ENCODE data around the gene FOXI2.

Gene FOXI2

GRCh38 chr10:127735723-127736221, 1.2 kb upstream of the FOXI2 start:
- no peaks in the 10 kb centered on the region for H3K36me3 Mint-ChIP-seq (ENCODE audit: low read depth)
- H3K27ac Mint-ChIP-seq: no peak overlapping the region
- H3K9me3 Mint-ChIP-seq: no peaks in the 10 kb centered on the region
- no peak overlapping the region for H3K4me3 Mint-ChIP-seq
- H3K4me1 Mint-ChIP-seq (ENCODE audit: low read depth): no peaks in the 10 kb centered on the region
- H3K27me3 Mint-ChIP-seq (ENCODE audit: low read depth): peaks cover 33% of the 10 kb centered on the region

GRCh38 chr10:127736222-127736914, 617 bp upstream of the FOXI2 start:
- Mint-ChIP-seq H3K27me3 (ENCODE audit: low read depth) (peaks cover 33% of the 10 kb centered on the region), H3K36me3 (ENCODE audit: low read depth) (no peaks in the 10 kb centered on the region), H3K9me3 (no peaks in the 10 kb centered on the region), H3K4me1 (ENCODE audit: low read depth) (no peaks in the 10 kb centered on the region), H3K4me3 (no peak overlapping the region), H3K27ac (no peak overlapping the region)

DNA sequence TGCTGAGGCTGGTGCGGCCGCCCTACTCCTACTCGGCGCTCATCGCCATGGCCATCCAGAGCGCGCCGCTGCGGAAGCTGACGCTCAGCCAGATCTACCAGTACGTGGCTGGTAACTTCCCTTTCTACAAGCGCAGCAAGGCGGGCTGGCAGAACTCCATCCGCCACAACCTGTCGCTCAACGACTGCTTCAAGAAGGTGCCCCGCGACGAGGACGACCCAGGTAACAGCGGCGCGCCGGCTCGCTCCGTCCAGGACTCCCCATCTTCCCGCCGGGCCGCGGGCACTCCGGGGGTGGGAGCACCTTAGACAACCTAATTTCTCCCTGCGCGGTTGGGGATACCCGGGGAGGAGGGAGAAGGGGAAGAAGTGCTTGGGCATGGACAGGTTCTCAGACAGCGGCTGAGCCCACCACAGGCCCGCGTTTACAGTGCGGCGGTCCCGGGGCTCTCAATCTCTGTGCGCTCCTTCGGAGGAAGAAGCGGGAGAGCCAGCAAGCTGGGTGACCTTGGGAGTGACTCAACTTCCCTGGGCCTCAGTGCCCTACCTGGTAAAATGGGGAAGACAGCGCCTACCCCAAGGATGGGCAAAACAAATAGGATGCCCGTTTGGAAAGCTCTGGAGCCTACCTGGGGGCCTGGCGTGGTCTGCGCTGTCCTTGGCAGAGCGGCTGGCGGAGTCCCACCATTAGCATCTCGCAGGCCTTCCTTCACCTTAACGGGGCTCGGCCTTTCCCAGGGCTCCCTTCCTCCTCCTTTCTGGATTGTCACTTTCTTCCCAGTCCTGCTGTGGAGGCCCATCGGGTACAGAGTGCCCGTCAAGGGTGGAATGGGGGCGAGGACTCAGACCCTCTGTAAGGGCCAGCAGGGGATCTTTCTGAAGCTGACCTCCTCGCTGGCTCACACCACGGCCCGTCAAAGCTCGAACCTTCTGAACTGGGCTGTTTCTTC, 852 bp downstream of the FOXI2 start:
- Mint-ChIP-seq H3K27ac (no peak overlapping the region), H3K27me3 (ENCODE audit: low read depth) (peaks cover 32% of the 10 kb centered on the region), H3K4me1 (ENCODE audit: low read depth) (no peaks in the 10 kb centered on the region), H3K4me3 (no peak overlapping the region), H3K36me3 (ENCODE audit: low read depth) (no peaks in the 10 kb centered on the region), H3K9me3 (no peaks in the 10 kb centered on the region)

DNA sequence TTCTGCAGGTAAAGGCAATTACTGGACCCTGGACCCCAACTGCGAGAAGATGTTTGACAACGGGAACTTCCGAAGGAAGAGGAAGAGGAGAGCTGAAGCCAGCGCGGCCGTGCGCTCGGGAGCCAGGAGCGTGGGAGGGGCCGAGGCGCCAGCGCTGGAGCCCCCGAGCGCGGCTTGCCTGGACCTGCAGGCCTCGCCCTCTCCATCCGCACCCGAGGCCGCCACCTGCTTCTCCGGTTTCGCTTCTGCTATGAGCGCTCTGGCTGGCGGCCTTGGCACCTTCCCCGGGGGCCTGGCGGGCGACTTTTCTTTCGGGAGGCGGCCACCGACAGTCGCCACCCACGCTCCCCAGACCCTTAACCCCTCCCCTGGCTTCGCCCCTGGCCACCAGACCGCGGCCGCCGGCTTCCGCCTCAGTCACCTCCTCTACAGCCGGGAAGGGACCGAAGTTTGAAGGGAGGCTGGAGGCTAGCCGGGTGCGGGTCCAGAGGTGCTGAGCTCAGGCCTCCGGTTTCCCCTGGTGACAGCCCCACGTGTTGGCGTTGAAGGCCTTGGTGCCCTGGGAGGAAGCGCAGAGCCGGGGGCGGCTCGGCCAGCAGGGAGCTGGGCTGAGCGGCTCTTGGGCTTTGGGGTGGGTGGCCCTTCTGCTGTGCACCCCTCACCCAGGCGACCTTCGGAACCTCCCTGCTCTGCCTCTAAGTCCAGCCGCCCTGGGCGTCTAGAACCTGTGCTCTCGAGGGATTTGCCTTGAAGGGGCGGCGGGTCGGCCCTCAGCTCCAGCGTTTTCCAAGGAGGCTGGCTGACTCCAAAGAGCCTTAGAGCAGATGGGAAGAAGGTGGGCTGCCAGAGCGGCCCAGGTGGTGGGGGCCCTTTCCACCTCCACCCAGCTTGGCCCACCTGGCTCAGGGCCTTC, 1.8 kb downstream of the FOXI2 start:
- no peaks in the 10 kb centered on the region for H3K4me1 Mint-ChIP-seq (ENCODE audit: low read depth)
- no peaks in the 10 kb centered on the region for H3K9me3 Mint-ChIP-seq
- peaks cover 22% of the 10 kb centered on the region for H3K27me3 Mint-ChIP-seq (ENCODE audit: low read depth)
- no peaks in the 10 kb centered on the region for H3K36me3 Mint-ChIP-seq (ENCODE audit: low read depth)
- H3K4me3 Mint-ChIP-seq: no peak overlapping the region
- no peak overlapping the region for H3K27ac Mint-ChIP-seq

DNA sequence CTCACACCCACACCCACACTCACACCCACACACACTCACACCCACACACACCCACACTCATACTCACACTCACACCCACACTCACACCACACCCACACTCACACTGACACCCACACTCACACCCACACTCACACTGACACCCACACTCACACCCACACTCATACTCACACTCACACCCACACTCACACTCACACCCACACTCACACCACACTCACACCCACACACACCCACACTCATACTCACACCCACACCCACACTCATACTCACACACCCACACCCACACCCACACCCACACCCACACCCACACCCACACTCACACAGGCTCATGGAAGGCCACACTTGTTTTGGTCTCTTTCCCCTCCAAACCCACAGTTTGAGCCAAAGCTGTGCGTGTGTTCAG, 2.9 kb downstream of the FOXI2 start:
- Mint-ChIP-seq H3K27ac (no peak overlapping the region), H3K4me1 (ENCODE audit: low read depth) (no peaks in the 10 kb centered on the region), H3K9me3 (no peaks in the 10 kb centered on the region), H3K27me3 (ENCODE audit: low read depth) (peaks cover 15% of the 10 kb centered on the region), H3K4me3 (no peak overlapping the region), H3K36me3 (ENCODE audit: low read depth) (no peaks in the 10 kb centered on the region)

DNA sequence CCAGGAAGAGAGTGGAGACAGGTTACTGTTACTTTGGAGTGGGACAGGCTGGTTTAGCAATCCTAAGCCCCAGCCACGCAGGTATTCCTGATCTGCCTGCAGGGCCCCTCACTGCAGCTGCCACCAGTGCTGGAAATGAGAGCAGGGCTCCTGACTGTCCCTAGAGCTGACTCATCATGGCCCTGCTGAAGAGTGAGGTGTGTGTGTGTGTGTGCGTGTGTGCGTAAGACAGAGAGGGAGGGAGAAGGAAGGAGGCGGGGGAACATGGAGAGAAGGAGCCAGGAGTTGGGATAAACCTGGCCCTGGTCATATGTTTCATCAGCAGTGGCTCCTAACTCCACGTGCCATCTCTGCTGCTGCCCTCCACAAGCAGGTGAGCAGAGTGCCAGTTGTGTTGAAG, 3.6 kb downstream of the FOXI2 start:
- no peaks in the 10 kb centered on the region for H3K4me1 Mint-ChIP-seq (ENCODE audit: low read depth)
- no peaks in the 10 kb centered on the region for H3K36me3 Mint-ChIP-seq (ENCODE audit: low read depth)
- H3K9me3 Mint-ChIP-seq: no peaks in the 10 kb centered on the region
- no peak overlapping the region for H3K27ac Mint-ChIP-seq
- H3K4me3 Mint-ChIP-seq: no peak overlapping the region
- H3K27me3 Mint-ChIP-seq (ENCODE audit: low read depth): peaks cover 13% of the 10 kb centered on the region

DNA sequence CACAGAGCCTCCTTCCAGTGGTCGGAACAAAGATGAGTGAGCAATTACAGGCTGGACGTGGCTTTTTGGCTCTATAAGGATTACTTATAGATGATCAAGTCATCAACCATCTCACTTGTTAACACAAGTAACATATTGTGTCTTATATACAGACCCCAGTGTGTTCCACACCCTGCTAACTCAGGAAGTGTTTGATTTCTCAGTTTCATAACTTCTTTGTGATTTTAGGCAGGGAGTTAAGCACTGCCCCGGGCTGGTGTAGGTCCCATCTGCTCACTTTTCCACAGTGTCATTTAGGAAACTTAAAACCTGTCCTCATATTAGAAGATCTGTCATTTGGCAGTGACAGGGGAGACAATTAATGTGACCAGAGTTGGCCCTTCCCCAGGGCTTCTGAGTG, 6.2 kb downstream of the FOXI2 start:
- Mint-ChIP-seq H3K27me3 (ENCODE audit: low read depth) (peaks cover 2% of the 10 kb centered on the region), H3K36me3 (ENCODE audit: low read depth) (no peaks in the 10 kb centered on the region), H3K4me1 (ENCODE audit: low read depth) (no peaks in the 10 kb centered on the region), H3K27ac (no peak overlapping the region), H3K4me3 (no peak overlapping the region), H3K9me3 (no peaks in the 10 kb centered on the region)

GRCh38 chr10:127744956-127745355, 8.0 kb downstream of the FOXI2 start:
- Mint-ChIP-seq H3K4me3 (no peak overlapping the region), H3K27me3 (ENCODE audit: low read depth) (no peaks in the 10 kb centered on the region), H3K9me3 (no peaks in the 10 kb centered on the region), H3K27ac (no peak overlapping the region), H3K4me1 (ENCODE audit: low read depth) (no peaks in the 10 kb centered on the region), H3K36me3 (ENCODE audit: low read depth) (no peaks in the 10 kb centered on the region)

DNA sequence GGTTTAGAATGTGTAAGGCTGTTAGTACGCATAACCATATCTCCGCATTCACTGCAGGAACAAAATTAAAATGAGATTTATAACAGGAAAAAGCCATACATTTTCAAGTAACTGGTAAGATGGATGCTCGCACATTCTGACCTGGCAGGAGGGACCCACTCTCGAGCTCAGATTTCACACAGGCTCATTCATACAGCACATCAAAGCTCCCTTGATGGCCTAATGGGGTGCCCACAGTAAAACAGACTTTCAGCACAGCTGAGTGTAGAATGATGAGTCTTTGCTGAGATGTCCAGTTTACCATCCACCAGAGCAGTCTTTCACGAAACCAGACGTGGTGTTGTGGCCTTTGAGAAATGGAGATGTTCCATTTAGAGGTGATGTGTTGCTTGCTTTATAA, 8.9 kb downstream of the FOXI2 start:
- Mint-ChIP-seq H3K36me3 (ENCODE audit: low read depth) (no peaks in the 10 kb centered on the region), H3K9me3 (no peaks in the 10 kb centered on the region), H3K27me3 (ENCODE audit: low read depth) (no peaks in the 10 kb centered on the region), H3K4me3 (no peak overlapping the region), H3K4me1 (ENCODE audit: low read depth) (no peaks in the 10 kb centered on the region), H3K27ac (no peak overlapping the region)

DNA sequence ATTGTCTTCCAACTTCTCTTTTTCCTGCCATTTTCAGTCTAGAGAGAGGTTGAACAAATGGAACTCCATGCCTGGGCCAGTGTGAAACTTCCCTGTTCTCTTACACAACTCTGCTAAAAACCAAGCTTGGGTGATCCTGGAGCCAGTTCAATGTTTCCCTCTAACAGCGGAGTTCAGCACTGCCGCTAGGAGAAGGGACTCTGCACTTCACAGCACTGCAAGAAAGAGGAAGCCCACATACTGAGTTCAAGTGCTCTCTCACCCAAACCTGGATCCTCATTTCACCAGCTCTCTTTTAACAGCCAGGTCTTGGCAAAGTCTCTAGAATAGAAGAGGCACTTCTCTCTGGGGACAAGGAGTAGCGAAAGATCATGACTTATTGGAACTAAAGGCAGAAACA, 18.8 kb downstream of the FOXI2 start:
- no peak overlapping the region for H3K27ac Mint-ChIP-seq
- H3K9me3 Mint-ChIP-seq: no peaks in the 10 kb centered on the region
- no peaks in the 10 kb centered on the region for H3K36me3 Mint-ChIP-seq (ENCODE audit: low read depth)
- H3K4me1 Mint-ChIP-seq (ENCODE audit: low read depth): no peaks in the 10 kb centered on the region
- no peak overlapping the region for H3K4me3 Mint-ChIP-seq
- peaks cover 8% of the 10 kb centered on the region for H3K27me3 Mint-ChIP-seq (ENCODE audit: low read depth)

DNA sequence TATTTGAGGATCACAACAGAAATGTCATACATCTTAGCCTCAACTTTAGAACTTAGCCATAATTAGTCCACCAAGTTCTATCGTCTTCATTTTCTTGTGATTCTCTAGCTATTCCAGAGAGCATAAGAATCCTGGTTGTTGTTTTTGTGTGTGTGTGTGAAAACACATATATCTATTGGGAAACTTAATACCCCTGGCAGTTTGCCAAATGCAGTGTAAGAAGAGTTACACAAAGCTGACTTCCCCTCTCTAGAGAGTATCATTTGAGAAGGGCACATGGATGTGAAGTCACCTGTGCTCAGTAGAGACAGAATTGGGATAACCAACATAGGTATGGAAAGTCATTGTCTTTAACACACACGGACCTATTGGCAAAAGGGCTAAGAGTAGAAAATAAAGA, 19.3 kb downstream of the FOXI2 start:
- Mint-ChIP-seq H3K4me1 (ENCODE audit: low read depth) (no peaks in the 10 kb centered on the region), H3K27me3 (ENCODE audit: low read depth) (peaks cover 8% of the 10 kb centered on the region), H3K36me3 (ENCODE audit: low read depth) (no peaks in the 10 kb centered on the region), H3K27ac (no peak overlapping the region), H3K9me3 (no peaks in the 10 kb centered on the region), H3K4me3 (no peak overlapping the region)

GRCh38 chr10:127757033-127757432, 20.0 kb downstream of the FOXI2 start:
- Mint-ChIP-seq H3K27ac (no peak overlapping the region), H3K4me3 (no peak overlapping the region), H3K4me1 (ENCODE audit: low read depth) (no peaks in the 10 kb centered on the region), H3K36me3 (ENCODE audit: low read depth) (no peaks in the 10 kb centered on the region), H3K27me3 (ENCODE audit: low read depth) (peaks cover 12% of the 10 kb centered on the region), H3K9me3 (no peaks in the 10 kb centered on the region)

- Mint-ChIP-seq H3K27ac (no peak overlapping the region), H3K27me3 (ENCODE audit: low read depth) (peaks cover 13% of the 10 kb centered on the region), H3K4me1 (ENCODE audit: low read depth) (no peaks in the 10 kb centered on the region), H3K36me3 (ENCODE audit: low read depth) (no peaks in the 10 kb centered on the region), H3K9me3 (no peaks in the 10 kb centered on the region), H3K4me3 (no peak overlapping the region)
Observed at GRCh38 chr10:127759276-127759675, 22.3 kb downstream of the FOXI2 start.

DNA sequence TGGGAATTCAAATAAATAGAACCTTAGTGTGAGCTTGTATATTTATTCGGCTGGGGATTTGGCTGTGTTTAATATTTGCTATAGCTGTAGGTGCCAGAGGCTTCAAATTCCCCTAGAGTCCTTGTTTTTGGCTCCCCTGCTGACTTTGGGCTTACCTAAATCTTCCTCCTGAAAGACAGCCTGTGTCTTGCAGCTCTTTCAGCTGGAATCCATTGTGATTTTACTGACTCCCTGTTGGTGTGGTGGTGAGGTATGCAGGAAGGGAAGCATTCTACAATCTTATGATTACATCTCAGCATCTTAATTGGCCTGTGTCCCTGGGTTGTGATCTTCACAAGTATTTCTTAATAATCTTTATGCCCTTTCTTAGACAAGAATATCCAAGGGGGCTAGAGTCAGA, 25.9 kb downstream of the FOXI2 start:
- Mint-ChIP-seq H3K4me1 (ENCODE audit: low read depth) (no peaks in the 10 kb centered on the region), H3K9me3 (no peaks in the 10 kb centered on the region), H3K27ac (no peak overlapping the region), H3K4me3 (no peak overlapping the region), H3K27me3 (ENCODE audit: low read depth) (peaks cover 17% of the 10 kb centered on the region), H3K36me3 (ENCODE audit: low read depth) (no peaks in the 10 kb centered on the region)

All from T-helper 1 cell treated with Interleukin-12 subunit alpha and Interleukin-12 subunit beta and Interleukin-4 antibody, amounts not matched to agents 30 μg/mL and 1 μg/mL, for 36 hours (primary cell).